Fibroblast of pulmonary artery (primary cell): Measurements from ENCODE around the gene COL4A2.

Experiments
- DNase-seq: peaks from one replicate; pipeline ENCODE4 v3.0.0-alpha.2; 2010; ENCODE audit warnings: low read depth
- H3K4me3 ChIP-seq: replicated peaks from 2 replicates; pipeline ENCODE4 v1.5.1; 2011; ENCODE audit warnings: low read depth, mild to moderate bottlenecking, control low read depth, low read length, moderate library complexity
- TF ChIP-seq, protein P1 (sequence below): IDR thresholded peaks from 2 replicates; pipeline ENCODE4 v1.5.1; 2011; ENCODE audit warnings: mild to moderate bottlenecking, control low read depth, low read length, inconsistent platforms; ENCODE audit errors: missing control alignments

COL4A2 gene

DNA sequence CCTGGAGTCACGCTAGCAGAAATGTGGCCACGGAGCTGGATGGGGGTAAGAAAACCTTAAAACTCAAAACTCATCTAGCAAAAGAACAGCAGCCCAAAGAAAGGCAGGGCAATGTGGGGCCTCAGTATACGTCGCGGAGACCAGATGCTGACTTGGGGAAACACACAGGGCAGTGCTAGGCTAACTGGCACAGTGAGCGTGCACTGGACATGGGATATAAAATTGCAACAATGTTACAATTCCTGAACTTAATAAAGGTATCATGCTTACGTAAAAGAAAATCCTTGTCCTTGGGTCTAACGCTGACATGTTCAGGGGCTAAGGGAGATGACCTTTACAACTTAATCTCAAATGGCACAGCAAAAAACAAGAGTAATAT lies 40.7 kb upstream of the COL4A2 start:
- DNase-seq, result no peak
- TF ChIP-seq, protein P1, sequence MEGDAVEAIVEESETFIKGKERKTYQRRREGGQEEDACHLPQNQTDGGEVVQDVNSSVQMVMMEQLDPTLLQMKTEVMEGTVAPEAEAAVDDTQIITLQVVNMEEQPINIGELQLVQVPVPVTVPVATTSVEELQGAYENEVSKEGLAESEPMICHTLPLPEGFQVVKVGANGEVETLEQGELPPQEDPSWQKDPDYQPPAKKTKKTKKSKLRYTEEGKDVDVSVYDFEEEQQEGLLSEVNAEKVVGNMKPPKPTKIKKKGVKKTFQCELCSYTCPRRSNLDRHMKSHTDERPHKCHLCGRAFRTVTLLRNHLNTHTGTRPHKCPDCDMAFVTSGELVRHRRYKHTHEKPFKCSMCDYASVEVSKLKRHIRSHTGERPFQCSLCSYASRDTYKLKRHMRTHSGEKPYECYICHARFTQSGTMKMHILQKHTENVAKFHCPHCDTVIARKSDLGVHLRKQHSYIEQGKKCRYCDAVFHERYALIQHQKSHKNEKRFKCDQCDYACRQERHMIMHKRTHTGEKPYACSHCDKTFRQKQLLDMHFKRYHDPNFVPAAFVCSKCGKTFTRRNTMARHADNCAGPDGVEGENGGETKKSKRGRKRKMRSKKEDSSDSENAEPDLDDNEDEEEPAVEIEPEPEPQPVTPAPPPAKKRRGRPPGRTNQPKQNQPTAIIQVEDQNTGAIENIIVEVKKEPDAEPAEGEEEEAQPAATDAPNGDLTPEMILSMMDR, result no peak
- no peak overlapping the region for H3K4me3 ChIP-seq

DNA sequence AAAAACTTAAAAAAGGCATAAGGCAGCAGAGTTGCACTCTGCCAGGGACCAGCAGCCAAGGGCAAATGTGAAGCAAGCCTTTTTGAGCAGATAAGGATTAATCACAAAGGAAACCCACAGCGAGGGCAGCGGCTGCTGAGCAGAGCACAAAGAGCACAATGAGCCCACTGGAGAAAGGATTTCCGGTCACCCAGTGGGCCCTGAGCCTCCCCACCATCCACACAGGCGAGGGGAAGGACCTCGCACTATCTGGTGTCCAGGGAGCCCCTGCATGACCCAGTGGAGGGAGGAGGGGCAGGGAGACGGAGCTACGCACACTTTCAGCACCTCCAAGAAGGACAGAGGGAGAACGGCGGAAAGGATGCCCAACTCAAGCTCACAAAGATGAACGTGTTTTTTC lies 40.1 kb upstream of the COL4A2 start:
- DNase-seq, result no peak
- H3K4me3 ChIP-seq, result no peak overlapping the region
- TF ChIP-seq, protein P1, result no peak

DNA sequence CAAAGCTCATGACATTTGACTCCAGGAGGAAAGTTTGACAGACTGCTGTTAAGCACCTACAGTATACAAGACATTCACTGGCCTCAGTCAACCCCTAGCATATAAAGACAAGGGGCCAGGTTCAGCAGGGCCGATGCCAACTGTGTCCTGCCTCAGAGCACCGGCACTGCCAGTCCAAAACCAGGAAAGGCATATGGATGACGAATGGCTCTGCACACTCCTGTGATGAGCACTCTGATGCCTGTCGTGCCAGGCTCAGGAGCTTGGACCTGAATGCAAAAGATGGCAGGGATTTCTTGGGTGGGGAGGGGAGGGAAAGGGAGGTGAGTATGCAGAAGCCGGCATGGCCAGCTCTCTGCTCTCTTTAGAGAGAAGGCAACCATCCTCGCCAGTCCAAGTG lies 39.0 kb upstream of the COL4A2 start:
- H3K4me3 ChIP-seq, result no peak overlapping the region
- DNase-seq, result no peak
- TF ChIP-seq, protein P1, result no peak

DNA sequence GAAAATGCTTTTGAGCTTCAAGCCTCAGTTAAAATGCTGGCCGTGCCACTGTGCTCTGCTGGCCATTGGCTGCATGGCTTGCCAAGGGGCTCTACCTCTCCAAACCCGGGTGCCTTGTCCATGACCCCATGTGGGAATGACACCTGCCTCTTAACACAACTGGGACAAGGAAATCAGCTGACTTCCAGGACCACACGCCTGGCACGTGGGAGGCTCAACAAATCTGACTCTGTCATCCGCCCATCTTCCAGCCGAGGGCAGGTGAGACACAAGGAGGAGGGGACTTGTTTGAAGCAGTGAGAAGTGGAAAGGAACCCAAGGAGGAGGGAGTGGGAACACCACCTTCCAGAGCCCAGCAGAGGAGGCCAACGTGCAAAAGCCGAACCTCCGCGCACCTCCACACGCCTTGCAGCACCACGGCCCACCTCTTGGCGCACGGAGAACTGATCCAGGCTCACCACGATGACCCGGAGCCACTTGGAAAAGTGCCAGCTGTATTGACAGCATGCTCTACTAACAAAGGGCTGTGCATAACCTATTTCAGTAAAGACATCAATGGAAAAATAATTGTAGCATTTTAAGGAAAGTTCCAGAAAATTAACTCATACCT lies 38.4 kb upstream of the COL4A2 start:
- no peak for DNase-seq
- no peak overlapping the region for H3K4me3 ChIP-seq
- TF ChIP-seq, protein P1, result no peak

DNA sequence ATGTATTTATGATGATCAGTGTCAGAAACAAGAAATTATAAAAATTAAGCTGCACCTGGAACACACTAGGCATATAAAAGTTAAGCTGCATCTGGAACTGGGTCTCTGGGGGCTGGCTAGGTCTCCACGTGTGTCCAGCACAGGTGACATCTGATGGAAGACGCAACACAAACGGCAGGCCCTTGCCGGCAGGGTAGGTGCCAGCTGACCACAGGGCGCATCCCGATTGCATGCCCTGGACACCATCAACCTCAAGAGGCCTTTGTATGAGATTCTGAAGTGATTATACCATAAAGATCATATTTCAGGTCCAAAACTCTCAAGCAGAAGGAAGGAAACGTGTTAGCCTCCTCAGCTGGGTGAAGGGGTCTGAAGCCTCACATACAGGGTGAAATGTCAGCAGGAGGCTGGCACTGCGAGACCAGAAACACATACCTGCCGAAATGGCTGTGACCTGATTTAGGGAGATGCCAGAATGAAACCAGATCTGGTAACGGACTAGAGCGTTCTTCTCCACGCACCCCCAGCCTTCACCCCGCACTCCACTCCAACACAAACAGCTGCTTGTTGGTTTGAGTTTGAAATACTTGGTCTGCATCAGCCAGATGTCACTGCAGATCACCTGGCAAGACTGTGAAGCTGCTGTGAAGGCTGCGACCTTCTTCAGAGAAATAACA lies 37.4 kb upstream of the COL4A2 start:
- no peak overlapping the region for H3K4me3 ChIP-seq
- DNase-seq, result no peak
- TF ChIP-seq, protein P1, result no peak

DNA sequence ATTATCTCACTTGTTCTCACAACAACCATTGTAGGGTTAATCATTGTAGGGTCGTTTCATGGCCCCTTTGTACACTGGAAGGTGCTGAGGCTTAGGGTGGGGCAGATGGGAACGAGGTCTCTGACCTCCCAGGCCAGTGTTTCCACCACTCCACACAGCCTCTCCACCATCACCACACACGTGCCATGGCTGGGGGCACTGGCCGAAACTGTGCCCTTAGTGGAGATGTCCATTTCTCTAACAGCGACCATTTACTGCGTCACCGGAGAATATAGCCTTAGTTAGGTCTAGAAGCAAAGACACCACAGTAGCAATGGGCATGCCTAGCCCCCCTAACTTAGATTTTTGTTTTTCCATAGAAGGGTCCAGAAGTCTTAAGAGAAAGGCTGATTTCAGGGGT lies 36.6 kb upstream of the COL4A2 start:
- H3K4me3 ChIP-seq, result no peak overlapping the region
- TF ChIP-seq, protein P1, result no peak
- DNase-seq, result no peak

DNA sequence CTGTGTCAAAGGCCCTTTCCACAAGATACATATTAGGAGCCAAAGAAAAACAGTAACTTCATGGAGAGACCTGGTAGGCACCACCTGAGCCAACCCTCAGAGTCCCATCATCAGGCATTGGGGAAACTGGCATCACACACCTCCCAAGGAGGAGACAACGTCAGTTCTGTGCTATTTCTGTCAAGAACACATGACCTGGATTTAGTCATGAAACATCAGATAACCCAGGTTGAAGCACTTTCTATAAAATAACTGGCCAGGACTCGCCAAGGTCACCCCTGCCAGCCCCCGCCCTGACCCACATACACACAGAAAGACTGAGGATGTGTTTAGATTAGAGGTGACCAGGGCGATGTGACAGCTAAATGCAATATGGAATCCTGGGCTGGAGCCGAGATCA lies 35.8 kb upstream of the COL4A2 start:
- TF ChIP-seq, protein P1, result no peak
- DNase-seq, result no peak

More for the DNA sequence above, 35.8 kb upstream of the COL4A2 start:
- H3K4me3 ChIP-seq, result no peak overlapping the region
